GM12892 (cell line): ENCODE results near the gene LRP10.
A peak's percentile ranks its signal among the peaks of the same experiment; 100 is the strongest.
"Not testable (repeated sequence)": the region's sequence is repeated elsewhere in the genome, so short reads cannot be mapped to it uniquely, and the experiment has no call there.

Source experiments
- DNase-seq: peaks from one replicate; pipeline ENCODE4 v3.0.0; 2011; ENCODE audit not compliant: insufficient read length
- FAIRE-seq: peaks from 2 replicates; lab custom pipeline; 2011; peaks lifted over from hg19 to GRCh38; lab: Jason Lieb, UNC
- POLR2A ChIP-seq: IDR thresholded peaks from 2 replicates; pipeline ENCODE4 v1.6.1; 2011; ENCODE audit warnings: low read depth, low read length, control low read depth
- POLR2AphosphoS5 ChIP-seq: IDR thresholded peaks from 2 replicates; pipeline ENCODE4 v1.6.1; 2011; ENCODE audit warnings: low read depth, low read length, control low read depth
- TAF1 ChIP-seq: IDR thresholded peaks from 2 replicates; pipeline ENCODE4 v1.6.1; 2011; ENCODE audit warnings: low read depth, mild to moderate bottlenecking, control low read depth, low read length, borderline replicate concordance

Gene LRP10

DNA sequence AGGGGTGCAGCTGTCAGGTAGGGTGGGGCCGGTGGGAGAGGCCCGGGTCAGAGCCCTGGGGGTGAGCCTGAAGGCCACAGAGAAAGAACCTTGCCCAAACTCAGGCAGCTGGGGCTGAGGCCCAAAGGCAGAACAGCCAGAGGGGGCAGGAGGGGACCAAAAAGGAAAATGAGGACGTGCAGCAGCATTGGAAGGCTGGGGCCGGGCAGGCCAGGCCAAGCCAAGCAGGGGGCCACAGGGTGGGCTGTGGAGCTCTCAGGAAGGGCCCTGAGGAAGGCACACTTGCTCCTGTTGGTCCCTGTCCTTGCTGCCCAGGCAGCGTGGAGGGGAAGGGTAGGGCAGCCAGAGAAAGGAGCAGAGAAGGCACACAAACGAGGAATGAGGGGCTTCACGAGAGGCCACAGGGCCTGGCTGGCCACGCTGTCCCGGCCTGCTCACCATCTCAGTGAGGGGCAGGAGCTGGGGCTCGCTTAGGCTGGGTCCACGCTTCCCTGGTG is 24.7 kb upstream of the LRP10 start:
- TF ChIP-seq POLR2AphosphoS5 (no peak), POLR2A (no peak), TAF1 (no peak)
- FAIRE-seq (no peak), DNase-seq (no peak)

DNA sequence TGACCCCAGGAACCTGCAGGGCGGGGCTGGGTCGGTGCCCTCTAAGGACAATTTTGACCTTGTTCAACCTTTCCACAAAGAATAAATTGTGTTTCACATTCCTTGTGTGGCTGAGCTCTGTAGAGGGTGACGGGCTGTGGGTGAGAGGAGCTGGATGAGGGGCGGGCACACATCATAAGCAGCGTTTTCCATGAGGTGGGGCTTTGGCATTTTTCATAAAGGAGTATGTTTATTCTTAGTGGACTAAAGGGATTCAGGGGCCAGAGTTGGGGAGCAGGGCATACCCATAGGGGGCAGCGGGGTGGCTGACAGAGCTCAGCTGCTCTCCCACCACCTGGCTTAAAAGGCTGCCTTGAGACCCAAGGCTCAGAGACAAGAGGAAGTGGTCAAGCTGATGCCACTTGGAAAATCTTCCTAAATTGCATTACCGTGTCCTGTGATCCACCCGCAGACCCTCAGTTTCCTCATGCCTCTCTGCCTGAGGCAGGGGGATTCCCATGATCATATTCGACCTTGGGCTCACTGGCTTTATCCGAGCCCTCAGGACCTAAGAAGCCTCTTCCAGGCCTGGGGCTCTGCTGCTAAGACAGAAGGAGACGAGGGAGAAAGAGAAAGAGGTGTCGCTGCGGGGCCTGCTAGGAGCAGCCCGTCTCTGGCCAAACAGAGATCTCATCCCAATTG is 23.7 kb upstream of the LRP10 start:
- TF ChIP-seq TAF1 (no peak), POLR2AphosphoS5 (no peak), POLR2A (no peak)
- no peak for FAIRE-seq
- no peak for DNase-seq

DNA sequence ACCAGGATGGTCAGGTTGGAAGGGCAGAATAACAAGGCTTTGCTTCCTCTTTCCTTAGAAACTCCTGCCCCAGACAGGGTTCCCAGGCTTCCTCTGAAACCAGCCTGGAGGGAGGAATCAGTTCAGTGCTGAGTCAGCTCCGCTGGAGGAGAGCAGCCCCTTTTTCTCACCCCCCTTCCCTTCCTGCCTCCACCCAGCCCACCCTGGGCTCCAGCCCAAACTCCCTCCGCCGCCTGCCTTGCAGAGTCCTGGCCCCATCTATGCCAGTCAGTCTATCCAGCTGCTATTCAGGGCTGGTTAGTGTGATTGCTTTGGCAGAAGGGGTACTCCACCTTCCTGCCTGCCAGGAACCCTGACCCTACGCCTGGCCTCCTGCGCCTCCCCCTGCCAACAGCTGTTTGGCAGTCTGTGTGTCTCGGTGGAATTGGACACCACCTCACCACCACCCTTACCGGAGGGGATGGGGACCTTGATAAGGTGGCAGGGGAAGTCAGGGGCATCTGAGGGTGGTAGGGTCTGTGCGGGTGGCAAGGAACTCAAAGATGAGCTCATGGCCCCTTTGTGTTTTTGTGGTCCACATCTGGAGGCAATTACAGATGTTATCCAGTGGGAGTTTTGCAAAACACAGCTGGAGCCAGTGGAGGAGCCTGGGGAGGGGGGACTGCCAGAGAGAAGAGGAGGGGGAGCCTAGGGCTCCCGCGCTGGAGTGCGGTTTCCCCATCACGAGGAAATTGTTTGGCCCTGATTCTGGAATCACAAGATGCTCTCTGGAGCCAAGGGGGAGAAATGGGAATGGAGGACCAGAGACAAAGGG is 23.0 kb upstream of the LRP10 start:
- DNase-seq (peak; percentile 38), FAIRE-seq (peak; percentile 33)
- TF ChIP-seq POLR2AphosphoS5 (no peak), TAF1 (no peak), POLR2A (no peak)

DNA sequence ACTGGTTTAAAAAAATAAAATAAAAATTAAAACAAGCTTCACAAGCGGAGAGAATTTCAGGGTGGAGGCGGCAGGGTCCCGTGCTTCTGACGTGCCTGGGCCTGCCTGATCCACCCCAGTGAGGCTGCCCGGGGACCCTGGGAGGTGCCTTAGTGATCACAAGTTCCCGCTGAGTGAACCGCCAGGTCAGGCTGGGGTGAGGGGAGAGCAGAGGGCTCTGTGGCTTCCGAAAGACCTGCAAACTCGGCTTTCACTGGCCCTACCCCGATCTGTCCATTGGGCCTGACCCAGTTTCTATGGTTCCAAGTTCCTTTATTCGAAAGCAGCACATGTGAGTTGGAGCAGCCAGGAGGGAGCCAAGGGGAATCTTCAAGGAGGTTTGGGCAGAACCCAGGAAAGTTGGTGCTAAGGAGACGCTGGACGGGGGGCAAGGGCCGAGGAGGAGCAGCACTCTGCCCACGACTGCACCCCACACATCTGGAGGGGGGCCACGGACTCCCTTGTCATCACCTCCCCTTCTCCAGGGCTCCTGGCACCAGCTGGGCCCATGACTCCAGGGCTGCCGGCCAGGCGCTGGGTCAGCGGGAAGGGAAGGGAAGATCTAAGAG is 22.2 kb upstream of the LRP10 start:
- FAIRE-seq = no peak

DNA sequence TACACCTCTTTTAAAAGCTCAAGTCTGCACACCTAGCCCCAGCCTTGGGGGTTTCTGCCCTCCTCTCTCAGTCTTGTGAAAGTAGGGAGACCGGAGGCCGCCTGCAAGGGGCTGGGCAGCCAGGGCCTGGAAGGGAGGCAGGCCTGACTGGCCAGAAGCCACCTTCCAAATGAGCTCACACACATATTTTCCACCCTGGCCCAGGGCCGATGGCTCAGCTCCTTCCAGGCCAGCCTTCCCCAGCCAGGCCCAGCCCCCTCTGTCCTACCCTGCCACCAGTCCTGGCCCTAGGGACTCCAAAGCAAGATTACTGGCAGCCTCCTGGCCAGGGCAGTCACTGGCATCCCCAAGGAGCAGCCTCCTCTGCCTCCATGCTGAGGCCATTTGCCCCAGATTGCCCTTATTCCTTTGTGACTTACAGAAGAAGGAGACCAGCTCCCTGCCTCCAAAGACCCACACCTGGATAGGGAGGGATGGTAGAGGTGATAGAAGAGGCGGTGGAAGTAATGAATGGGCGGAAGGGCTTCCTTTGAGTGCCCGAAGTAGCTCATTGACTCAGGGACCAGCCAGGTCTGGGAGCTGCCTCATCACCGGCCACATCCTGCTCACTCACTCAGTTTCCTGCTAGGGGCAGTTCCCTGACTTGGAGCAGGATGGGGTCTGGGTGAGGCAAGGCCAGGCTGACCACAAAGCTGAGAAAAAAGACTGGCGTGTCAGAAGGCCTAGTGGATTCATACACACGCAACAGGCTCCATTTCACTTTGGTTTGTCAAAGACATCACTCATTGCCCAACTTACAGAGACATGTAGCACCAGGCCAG is 20.4 kb upstream of the LRP10 start:
- TF ChIP-seq POLR2A = no peak
- TF ChIP-seq POLR2AphosphoS5 = no peak
- TF ChIP-seq TAF1 = no peak
- no peak for FAIRE-seq
- DNase-seq = no peak

More for the DNA sequence above, 22.2 kb upstream of the LRP10 start:
- TF ChIP-seq TAF1 (no peak), POLR2AphosphoS5 (no peak), POLR2A (no peak)
- DNase-seq = no peak

DNA sequence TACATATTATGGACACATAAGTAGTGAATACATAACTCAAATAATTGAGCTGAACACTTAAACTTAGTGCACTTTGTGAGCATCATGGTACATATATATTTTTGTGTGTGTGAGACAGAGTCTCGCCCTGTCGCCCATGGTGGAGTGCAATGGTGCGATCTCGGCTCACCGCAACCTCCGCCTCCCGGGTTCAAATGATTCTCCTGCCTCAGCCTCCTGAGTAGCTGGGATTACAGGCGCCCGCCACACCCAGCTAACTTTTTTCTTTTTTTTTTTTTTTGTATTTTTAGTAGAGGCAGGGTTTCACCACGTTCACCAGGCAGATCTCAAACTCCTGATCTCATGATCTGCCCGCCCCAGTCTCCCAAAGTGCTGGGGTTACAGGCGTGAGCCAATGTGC is 19.4 kb upstream of the LRP10 start:
- not testable (repeated sequence) for FAIRE-seq, DNase-seq

DNA sequence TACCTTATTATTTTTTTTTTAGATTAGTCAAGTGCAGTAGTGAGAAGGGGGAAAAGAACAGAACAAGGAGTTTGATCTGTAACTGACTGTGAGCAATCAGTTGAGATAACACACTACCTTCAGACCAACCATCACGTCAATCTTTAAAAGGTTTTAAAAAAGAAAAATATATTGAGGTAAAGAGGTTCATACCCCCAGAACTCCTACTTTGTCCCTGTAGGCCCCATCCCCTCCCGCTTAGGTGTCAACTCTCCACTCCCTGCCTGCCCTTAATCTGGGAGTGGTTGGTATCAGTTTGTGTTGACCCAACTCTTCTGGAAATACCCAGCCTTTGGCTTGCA is 19.0 kb upstream of the LRP10 start:
- FAIRE-seq (no peak), DNase-seq (no peak)
- TF ChIP-seq TAF1 = no peak
- TF ChIP-seq POLR2A = no peak
- TF ChIP-seq POLR2AphosphoS5 = no peak

DNA sequence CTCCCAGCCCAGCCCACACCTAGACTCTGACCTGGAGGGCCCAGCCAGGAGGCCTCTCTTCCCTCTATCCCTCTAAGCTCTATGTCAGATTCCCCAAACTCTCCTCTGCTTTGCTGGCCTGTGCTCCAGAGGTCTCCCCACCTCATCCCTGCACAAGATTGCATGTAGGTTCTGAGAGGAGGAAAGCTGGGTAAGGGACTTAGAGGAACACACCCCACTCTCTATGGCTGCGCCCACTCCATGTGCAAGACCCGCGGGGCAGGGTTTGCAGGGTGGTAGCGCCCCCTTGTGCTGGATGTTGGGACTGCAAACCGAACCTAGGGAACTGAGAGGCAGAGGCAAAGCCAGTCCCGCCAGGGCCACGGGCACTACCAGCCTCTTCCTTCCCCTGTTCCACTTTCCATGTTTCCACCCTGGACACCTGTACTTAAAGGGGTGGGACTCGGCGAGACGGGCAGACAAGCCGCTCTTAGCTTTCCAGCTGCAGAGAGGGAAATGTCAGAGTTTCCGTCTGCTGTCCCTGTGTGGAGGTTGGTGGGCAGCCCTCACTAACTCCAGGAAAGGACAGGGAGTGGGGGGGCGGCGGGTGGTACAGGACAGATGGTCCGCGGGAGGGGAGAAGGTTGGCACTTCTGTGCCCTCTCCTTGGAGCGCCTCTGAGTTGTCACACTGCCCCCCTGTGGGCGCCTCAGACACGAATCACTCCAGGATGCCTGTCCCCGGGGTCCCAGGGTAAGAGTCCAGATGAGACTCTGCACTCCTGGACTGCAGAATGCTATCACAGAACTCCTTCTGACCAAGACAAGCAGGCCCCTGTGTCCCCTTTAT is 18.4 kb upstream of the LRP10 start:
- FAIRE-seq (peak; percentile 92), DNase-seq (no peak)
- no peak for TF ChIP-seq POLR2A
- no peak for TF ChIP-seq TAF1
- no peak for TF ChIP-seq POLR2AphosphoS5

DNA sequence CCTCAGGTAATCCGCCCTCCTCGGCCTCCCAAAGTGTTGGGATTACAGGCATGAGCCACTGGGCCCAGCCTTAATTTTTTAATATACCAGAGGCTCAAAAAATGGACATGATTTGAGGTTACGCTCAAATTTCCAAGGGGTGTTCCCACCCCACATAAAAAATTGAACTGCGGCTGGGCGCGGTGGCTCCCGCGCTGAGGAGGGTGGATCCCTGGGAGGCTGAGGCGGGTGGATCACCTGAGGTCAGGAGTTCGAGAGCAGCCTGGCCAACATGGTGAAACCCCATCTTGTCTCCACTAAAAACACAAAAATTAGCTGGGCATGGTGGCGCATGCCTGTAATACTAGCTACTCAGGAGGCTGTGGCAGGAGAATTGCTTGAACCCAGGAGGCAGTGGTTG is 17.2 kb upstream of the LRP10 start:
- not testable (repeated sequence) for DNase-seq, FAIRE-seq

DNA sequence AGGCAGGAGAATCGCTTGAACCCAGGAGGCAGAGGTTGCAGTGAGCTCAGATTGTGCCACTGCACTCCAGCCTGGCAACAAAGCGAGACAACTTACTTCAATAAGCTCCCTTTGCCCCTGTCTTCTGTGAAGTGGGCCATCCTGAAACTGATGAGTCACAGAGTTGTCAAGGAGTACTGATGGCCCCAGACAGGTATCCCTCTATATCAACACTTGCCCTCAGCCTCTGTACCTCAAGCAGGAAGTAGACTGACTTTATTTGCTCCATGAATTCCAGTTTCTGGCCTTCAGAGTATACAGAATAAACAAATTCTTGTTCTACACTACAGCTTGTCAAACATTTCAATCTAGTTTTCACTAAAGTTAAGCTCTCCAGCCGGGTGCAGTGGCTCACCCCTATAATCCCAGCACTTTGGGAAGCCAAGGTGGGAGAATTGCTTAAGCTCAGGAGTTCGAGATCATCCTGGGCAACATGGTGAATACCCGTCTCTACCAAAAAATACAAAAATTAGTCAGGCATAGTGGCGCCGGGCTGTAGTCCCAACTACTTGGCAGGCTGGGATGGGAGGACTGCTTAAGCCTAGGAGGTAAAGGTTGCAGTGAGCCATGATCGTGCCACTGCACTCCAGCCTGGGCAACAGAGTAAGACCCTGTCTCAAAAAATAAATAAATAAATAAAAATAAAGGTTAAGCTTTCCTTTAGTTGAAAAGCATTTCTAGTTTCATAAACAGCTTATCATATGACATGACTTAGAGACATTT is 16.4 kb upstream of the LRP10 start:
- DNase-seq (no peak), FAIRE-seq (no peak)
- TF ChIP-seq POLR2A (no peak), TAF1 (no peak), POLR2AphosphoS5 (no peak)
